ENCODE results near the gene ELF1.

- TF ChIP-seq, protein P1, sequence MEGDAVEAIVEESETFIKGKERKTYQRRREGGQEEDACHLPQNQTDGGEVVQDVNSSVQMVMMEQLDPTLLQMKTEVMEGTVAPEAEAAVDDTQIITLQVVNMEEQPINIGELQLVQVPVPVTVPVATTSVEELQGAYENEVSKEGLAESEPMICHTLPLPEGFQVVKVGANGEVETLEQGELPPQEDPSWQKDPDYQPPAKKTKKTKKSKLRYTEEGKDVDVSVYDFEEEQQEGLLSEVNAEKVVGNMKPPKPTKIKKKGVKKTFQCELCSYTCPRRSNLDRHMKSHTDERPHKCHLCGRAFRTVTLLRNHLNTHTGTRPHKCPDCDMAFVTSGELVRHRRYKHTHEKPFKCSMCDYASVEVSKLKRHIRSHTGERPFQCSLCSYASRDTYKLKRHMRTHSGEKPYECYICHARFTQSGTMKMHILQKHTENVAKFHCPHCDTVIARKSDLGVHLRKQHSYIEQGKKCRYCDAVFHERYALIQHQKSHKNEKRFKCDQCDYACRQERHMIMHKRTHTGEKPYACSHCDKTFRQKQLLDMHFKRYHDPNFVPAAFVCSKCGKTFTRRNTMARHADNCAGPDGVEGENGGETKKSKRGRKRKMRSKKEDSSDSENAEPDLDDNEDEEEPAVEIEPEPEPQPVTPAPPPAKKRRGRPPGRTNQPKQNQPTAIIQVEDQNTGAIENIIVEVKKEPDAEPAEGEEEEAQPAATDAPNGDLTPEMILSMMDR (IDR thresholded peaks at IDR 0.05; ENCODE audit: low read length) = no peak
- TF ChIP-seq EZH2 (IDR thresholded peaks at IDR 0.05; ENCODE audit: borderline replicate concordance, low read length) = no peak
Measured at GRCh38 chr13:40946485-40946884, 72.6 kb downstream of the ELF1 start.

All from OCI-LY1 (cell line).